ENCODE measurements around the gene SOX13. TPM values are rescaled to one million over a fixed set of nuclear protein-coding genes. Genes with fewer than 3 reads are reported as not detected.

SOX13 gene
- total RNA-seq = 6.3 and 6.6 TPM in 2 replicates

GRCh38 chr1:204072931-204073836 lies at the start of gene SOX13:
Gene SOX13 (plus strand): TSS chr1:204073115. CDS start chr1:204112916, 39,801 bp downstream.

GRCh38 chr1:204151552-204152309 lies 78.8 kb downstream of the SOX13 start, which contains the start of gene ETNK2:
Gene ETNK2 (minus strand): TSS chr1:204152044. CDS start chr1:204151852, 192 bp downstream.

GRCh38 chr1:204166219-204166618 lies 93.3 kb downstream of the SOX13 start, which contains the start of gene REN:
Gene REN (minus strand): TSS chr1:204166337. CDS start chr1:204166293, 44 bp downstream.

Other genes with a start within 250 kb of the SOX13 start
- gene SNRPE, start 211.5 kb upstream of the SOX13 start, total RNA-seq = 30.5 and 52.9 TPM in 2 replicates
- gene ETNK2, start 78.9 kb downstream of the SOX13 start, total RNA-seq = 7.5 and 10.6 TPM in 2 replicates
- gene REN, start 93.2 kb downstream of the SOX13 start, total RNA-seq = not detected in 2 replicates
- not detected in 2 replicates for gene KISS1, start 123.4 kb downstream of the SOX13 start, total RNA-seq
- gene GOLT1A, start 140.9 kb downstream of the SOX13 start, total RNA-seq = not detected in 2 replicates

Data from cardiac ventricle fibroblast (primary cell).